ACC112 (cell line): ENCODE data around the gene SRSF2.
"Not testable (repeated sequence)": the region's sequence is repeated elsewhere in the genome, so short reads cannot be mapped to it uniquely, and the experiment has no call there.

Experiments used
- H2AFZ ChIP-seq: fragments of 200-600 bp; sonication (generic); one replicate; pipeline ENCODE4 v1.6.0; 2017; ENCODE audit warnings: antibody characterized with exemption, low read length; ENCODE audit not compliant: unreplicated experiment
- H3K27ac ChIP-seq: fragments of 200-600 bp; sonication (generic); 2 replicates; pipeline ENCODE4 v1.5.1; 2014; ENCODE audit warnings: low read depth, mild to moderate bottlenecking, antibody characterized with exemption, low read length, moderate library complexity
- H3K27me3 ChIP-seq: fragments of 200-600 bp; sonication (generic); 2 replicates; pipeline ENCODE4 v1.6.1; 2014; ENCODE audit warnings: mild to moderate bottlenecking, antibody characterized with exemption, low read length, moderate library complexity, mixed read lengths; ENCODE audit not compliant: insufficient read depth
- H3K36me3 ChIP-seq: fragments of 200-600 bp; sonication (generic); 2 replicates; pipeline ENCODE4 v1.6.1; 2016; ENCODE audit warnings: mild to moderate bottlenecking, antibody characterized with exemption, low read length, moderate library complexity, mixed read lengths; ENCODE audit not compliant: insufficient read depth
- H3K4me1 ChIP-seq: fragments of 200-600 bp; sonication (generic); one replicate; pipeline ENCODE4 v1.6.1; 2016; ENCODE audit warnings: low read length, mixed read lengths; ENCODE audit not compliant: insufficient read depth, unreplicated experiment, control insufficient read depth
- H3K4me3 ChIP-seq: fragments of 200-600 bp; sonication (generic); 2 replicates; pipeline ENCODE4 v1.5.1; 2014; ENCODE audit warnings: mild to moderate bottlenecking, low read depth, low read length
- H3K79me2 ChIP-seq: fragments of 200-600 bp; sonication (generic); one replicate; pipeline ENCODE4 v1.6.0; 2016; ENCODE audit warnings: low read length; ENCODE audit not compliant: control insufficient read depth, unreplicated experiment, insufficient read depth

The SRSF2 gene

GRCh38 chr17:76753061-76753961 is 16.2 kb upstream of the SRSF2 start:
- H3K36me3 ChIP-seq = peaks cover 15% of the 10 kb centered on the region

GRCh38 chr17:76752006-76752405 is 14.9 kb upstream of the SRSF2 start:
- H3K4me3 ChIP-seq = no peak overlapping the region
- no peak overlapping the region for H3K27ac ChIP-seq
- no peaks in the 10 kb centered on the region for H3K4me1 ChIP-seq
- no peaks in the 10 kb centered on the region for H3K79me2 ChIP-seq
- no peak overlapping the region for H2AFZ ChIP-seq
- H3K27me3 ChIP-seq = no peaks in the 10 kb centered on the region
- H3K36me3 ChIP-seq = peaks cover 9% of the 10 kb centered on the region; the same call in 1 of the 2 replicates

More at GRCh38 chr17:76753061-76753961, 16.2 kb upstream of the SRSF2 start:
- Histone ChIP-seq H3K27ac (no peak overlapping the region), H3K79me2 (no peaks in the 10 kb centered on the region), H3K27me3 (no peaks in the 10 kb centered on the region), H3K4me1 (no peaks in the 10 kb centered on the region), H3K4me3 (no peak overlapping the region), H2AFZ (no peak overlapping the region)

- H3K27me3 ChIP-seq = no peaks in the 10 kb centered on the region
- no peak overlapping the region for H2AFZ ChIP-seq
- no peak overlapping the region for H3K27ac ChIP-seq
- no peaks in the 10 kb centered on the region for H3K79me2 ChIP-seq
- H3K36me3 ChIP-seq = peaks cover 10% of the 10 kb centered on the region; the same call in 1 of the 2 replicates
- no peak overlapping the region for H3K4me3 ChIP-seq
- no peaks in the 10 kb centered on the region for H3K4me1 ChIP-seq
These were observed 14.4 kb upstream of the SRSF2 start for GRCh38 chr17:76751416-76751993.

GRCh38 chr17:76748657-76749056 is 11.5 kb upstream of the SRSF2 start:
- Histone ChIP-seq H3K27me3 (no peaks in the 10 kb centered on the region), H3K79me2 (no peaks in the 10 kb centered on the region), H2AFZ (no peak overlapping the region), H3K27ac (no peak overlapping the region), H3K4me1 (peaks cover 3% of the 10 kb centered on the region), H3K36me3 (peaks cover 31% of the 10 kb centered on the region), H3K4me3 (no peak overlapping the region)

- peaks cover 3% of the 10 kb centered on the region for H3K4me1 ChIP-seq
- no peak overlapping the region for H3K27ac ChIP-seq
- no peaks in the 10 kb centered on the region for H3K27me3 ChIP-seq
- peaks cover 31% of the 10 kb centered on the region for H3K36me3 ChIP-seq
- H3K79me2 ChIP-seq = no peaks in the 10 kb centered on the region
- no peak overlapping the region for H2AFZ ChIP-seq
- H3K4me3 ChIP-seq = no peak overlapping the region
These were observed 10.7 kb upstream of the SRSF2 start for GRCh38 chr17:76747716-76748363.

GRCh38 chr17:76745785-76746184 is 8.7 kb upstream of the SRSF2 start:
- not testable (repeated sequence) for H3K79me2 ChIP-seq, H3K4me3 ChIP-seq, H3K4me1 ChIP-seq, H2AFZ ChIP-seq, H3K27me3 ChIP-seq, H3K27ac ChIP-seq
- peaks cover 37% of the 10 kb centered on the region for H3K36me3 ChIP-seq

GRCh38 chr17:76744747-76745146 is 7.6 kb upstream of the SRSF2 start:
- Histone ChIP-seq H3K4me1 (peaks cover 13% of the 10 kb centered on the region), H3K4me3 (no peak overlapping the region), H3K36me3 (peaks cover 37% of the 10 kb centered on the region), H3K79me2 (peaks cover 10% of the 10 kb centered on the region), H3K27ac (no peak overlapping the region), H3K27me3 (no peaks in the 10 kb centered on the region), H2AFZ (no peak overlapping the region)

- Histone ChIP-seq H3K27me3 (no peaks in the 10 kb centered on the region), H3K79me2 (peaks cover 28% of the 10 kb centered on the region), H3K4me1 (peaks cover 17% of the 10 kb centered on the region), H3K36me3 (peaks cover 37% of the 10 kb centered on the region), H3K27ac (no peak overlapping the region), H3K4me3 (no peak overlapping the region), H2AFZ (no peak overlapping the region)
These were observed 5.8 kb upstream of the SRSF2 start for GRCh38 chr17:76742958-76743357.

GRCh38 chr17:76740329-76741118 is 3.4 kb upstream of the SRSF2 start:
- Histone ChIP-seq H3K27me3 (no peaks in the 10 kb centered on the region), H3K27ac (no peak overlapping the region), H2AFZ (no peak overlapping the region), H3K36me3 (peaks cover 33% of the 10 kb centered on the region), H3K79me2 (peaks cover 44% of the 10 kb centered on the region), H3K4me1 (peaks cover 14% of the 10 kb centered on the region), H3K4me3 (peak overlapping the region; percentile 6)

GRCh38 chr17:76739568-76740115 is 2.5 kb upstream of the SRSF2 start:
- Histone ChIP-seq H3K4me1 (peaks cover 14% of the 10 kb centered on the region), H3K4me3 (peak overlapping the region; percentile 87), H3K36me3 (peaks cover 33% of the 10 kb centered on the region), H3K79me2 (peaks cover 52% of the 10 kb centered on the region)
- H3K27me3 ChIP-seq, H2AFZ ChIP-seq, H3K27ac ChIP-seq: not testable (repeated sequence)
